GM10266 (cell line): ENCODE results near the gene COMMD9.

ENCODE experiments used
- DNase-seq: peaks from one replicate; pipeline ENCODE4 v3.0.0; 2012; ENCODE audit errors: extremely low spot score
- TF ChIP-seq, protein P1 (sequence below): IDR thresholded peaks from 2 replicates; pipeline ENCODE4 v1.5.1; 2012; ENCODE audit warnings: mild to moderate bottlenecking, low read depth; ENCODE audit not compliant: control insufficient read depth, insufficient read depth; ENCODE audit errors: missing control alignments

COMMD9 gene

DNA sequence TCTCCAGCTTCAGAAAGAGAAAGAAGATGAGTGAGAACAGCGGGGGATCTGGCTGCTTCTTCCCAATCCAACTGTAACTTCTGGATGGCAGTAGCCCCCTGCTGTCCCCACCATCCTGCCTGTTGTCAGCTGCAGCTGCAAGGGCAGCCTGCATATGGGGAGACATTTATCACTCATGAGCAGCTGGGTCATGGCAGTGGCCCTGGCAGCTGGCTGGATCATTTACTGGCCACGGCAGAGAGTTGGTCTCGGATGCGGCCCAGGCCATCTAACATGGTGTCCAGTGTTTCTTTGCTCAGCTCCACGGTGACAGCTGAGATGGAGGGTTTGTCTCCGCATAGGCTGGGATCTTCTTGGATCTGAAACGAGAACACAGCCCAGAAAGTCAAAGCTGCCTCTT is 14.8 kb downstream of the COMMD9 start:
- DNase-seq = no peak
- TF ChIP-seq, protein P1, sequence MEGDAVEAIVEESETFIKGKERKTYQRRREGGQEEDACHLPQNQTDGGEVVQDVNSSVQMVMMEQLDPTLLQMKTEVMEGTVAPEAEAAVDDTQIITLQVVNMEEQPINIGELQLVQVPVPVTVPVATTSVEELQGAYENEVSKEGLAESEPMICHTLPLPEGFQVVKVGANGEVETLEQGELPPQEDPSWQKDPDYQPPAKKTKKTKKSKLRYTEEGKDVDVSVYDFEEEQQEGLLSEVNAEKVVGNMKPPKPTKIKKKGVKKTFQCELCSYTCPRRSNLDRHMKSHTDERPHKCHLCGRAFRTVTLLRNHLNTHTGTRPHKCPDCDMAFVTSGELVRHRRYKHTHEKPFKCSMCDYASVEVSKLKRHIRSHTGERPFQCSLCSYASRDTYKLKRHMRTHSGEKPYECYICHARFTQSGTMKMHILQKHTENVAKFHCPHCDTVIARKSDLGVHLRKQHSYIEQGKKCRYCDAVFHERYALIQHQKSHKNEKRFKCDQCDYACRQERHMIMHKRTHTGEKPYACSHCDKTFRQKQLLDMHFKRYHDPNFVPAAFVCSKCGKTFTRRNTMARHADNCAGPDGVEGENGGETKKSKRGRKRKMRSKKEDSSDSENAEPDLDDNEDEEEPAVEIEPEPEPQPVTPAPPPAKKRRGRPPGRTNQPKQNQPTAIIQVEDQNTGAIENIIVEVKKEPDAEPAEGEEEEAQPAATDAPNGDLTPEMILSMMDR = no peak

DNA sequence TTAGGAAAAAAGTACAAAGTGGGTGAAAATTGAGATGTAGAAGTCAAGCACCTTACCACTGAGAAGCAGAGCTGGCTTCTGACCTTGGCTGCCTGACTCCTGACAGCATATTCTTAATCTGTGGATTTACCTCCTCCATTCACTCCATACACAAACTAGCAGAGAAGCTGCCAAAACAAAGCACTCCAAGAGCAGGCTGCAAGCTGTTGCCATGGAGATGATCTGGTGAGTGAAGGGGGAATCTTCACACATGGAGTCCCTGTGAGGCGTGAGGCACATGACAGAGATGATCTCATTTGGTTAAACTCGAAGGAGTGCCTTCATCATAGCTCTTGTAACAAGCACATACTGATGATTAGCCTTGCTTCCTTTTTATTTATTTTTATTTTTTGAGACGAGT is 16.1 kb downstream of the COMMD9 start:
- DNase-seq = no peak
- TF ChIP-seq, protein P1 = no peak

GRCh38 chr11:36271794-36272407 is 17.3 kb downstream of the COMMD9 start:
- TF ChIP-seq, protein P1 = no peak
- no peak for DNase-seq

GRCh38 chr11:36270701-36271100 is 18.5 kb downstream of the COMMD9 start:
- DNase-seq = no peak
- TF ChIP-seq, protein P1 = no peak

DNA sequence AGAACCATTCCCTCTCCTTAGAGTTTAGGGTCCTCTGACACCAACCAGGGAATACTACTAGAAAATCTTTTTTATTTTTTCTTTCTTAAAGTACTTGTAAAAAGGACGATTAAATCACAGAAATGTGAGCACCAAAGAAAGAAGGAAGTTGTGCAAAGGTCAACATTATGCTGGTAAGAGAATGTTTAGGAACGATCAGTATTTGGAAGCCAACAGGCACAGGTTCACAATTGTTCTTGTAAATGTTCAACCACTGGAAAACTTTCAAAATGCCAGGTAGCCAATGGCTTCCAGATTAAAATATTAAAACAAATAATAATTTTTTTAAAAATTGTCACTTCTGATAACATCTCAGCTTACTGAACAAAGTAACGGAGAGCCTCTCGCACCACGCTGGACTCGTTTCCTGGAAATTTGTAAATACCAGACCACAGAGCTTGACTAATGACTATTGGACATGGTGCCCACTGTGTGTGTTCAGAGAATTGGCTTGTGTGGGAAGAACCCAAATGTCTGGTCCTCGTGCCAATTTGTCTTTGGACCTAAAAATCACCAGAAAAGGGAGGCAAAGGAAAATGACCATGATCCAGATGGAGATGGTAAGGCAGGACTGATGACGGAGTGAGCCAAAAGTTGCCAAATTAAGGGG is 20.8 kb downstream of the COMMD9 start:
- DNase-seq = no peak
- TF ChIP-seq, protein P1 = no peak

DNA sequence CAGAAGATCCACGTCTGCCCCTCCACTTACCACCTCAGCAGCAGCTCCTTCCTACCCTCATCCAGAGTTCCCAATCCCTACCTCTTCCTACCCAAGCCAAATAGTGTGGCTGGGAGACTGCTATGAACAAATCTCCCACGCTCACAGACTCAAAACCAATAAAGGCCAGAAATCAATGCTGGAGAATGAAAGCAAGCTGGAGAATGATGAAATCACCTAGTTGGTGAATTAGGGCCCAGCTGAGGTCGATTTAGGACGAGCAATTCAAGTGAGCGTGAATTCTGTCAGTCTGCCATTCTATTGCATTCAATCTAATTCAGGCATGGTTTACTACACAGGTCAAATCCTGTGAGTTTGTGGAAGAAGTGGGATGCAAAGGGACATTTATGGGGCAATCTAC is 22.5 kb downstream of the COMMD9 start:
- TF ChIP-seq, protein P1 = no peak
- DNase-seq = no peak
